ENCODE measurements around the gene ZGPAT.

- no peak for TF ChIP-seq GATA2 (IDR thresholded peaks at IDR 0.05; ENCODE audit: low read depth, low read length)
- TF ChIP-seq GATA3 (IDR thresholded peaks at IDR 0.05; ENCODE audit: low read depth, low read length) = no peak
Measured at GRCh38 chr20:63767886-63768285, 60.0 kb downstream of the ZGPAT start.

Data from SH-SY5Y (cell line).